ENCODE data around the gene GARNL3. TPM values are rescaled to one million over a fixed set of nuclear protein-coding genes. Genes with fewer than 3 reads are reported as not detected.

Gene GARNL3
- total RNA-seq, 1 experiment from 2014 or later, result 1.9 TPM

DNA sequence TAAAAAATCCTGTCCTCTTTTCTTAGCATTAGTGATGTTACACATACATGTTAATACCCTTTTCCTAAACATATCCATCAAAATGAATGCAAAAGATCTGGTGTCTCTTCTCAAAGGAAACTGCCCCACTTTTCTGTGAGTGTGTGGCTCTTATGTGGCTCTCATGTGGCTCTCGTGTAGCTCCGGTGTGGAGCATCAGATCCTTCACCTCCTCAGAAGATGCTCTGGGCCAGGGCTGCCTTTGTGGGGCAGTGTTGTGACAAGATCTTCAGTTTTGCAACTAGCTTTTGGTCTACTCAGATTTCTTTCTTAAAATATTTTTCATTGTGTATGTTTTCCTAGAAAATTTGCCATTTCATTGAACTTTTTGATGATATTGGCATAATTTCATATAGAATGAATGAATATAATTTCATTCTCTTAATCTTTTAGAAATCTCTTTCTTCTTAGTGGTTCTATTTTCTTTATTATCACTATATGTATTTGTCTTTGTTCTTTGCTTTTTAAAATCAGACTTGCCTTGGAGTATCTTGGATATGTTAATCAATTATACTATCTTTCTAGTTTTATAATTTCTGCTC is 19.4 kb downstream of the GARNL3 start:
- no peaks in the 10 kb centered on the region for H3K36me3 ChIP-seq
- no peak overlapping the region for H3K4me3 ChIP-seq
- no peaks in the 10 kb centered on the region for H3K27me3 ChIP-seq
- H3K9me3 ChIP-seq, result no peaks in the 10 kb centered on the region
- peak; percentile 19 for DNase-seq

- Histone ChIP-seq H3K27me3 (no peaks in the 10 kb centered on the region), H3K4me3 (no peak overlapping the region), H3K36me3 (no peaks in the 10 kb centered on the region), H3K9me3 (no peaks in the 10 kb centered on the region)
- DNase-seq, result no peak
These were observed 21.4 kb downstream of the GARNL3 start for GRCh38 chr9:127285965-127286364.

DNA sequence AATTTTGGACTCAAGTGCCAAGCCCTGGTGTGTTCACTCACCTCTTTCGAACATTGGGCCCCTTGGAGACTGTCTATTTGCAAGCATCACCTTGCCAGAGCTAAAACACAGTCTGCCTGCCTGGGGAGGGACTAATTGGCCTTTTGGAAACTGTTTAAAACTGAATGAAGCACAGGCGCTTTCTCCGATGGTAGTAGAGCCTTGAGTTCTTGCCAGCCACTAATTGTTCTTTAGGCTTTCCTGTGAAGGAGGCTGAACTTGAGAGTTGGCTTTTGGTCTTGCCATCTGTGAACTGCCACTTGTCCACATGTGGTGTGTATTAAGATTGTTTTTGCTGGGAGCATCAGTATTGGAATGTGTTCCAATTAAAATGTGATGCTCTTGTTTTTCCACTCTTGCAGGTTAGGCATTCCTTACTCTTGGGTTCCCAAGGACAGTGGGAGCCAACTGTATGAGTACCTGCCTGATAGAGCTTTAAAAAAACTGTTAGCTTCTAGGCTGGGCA is 26.0 kb downstream of the GARNL3 start:
- no peaks in the 10 kb centered on the region for H3K36me3 ChIP-seq
- no peaks in the 10 kb centered on the region for H3K27me3 ChIP-seq
- H3K9me3 ChIP-seq, result no peaks in the 10 kb centered on the region
- H3K4me3 ChIP-seq, result no peak overlapping the region
- no peak for DNase-seq

DNA sequence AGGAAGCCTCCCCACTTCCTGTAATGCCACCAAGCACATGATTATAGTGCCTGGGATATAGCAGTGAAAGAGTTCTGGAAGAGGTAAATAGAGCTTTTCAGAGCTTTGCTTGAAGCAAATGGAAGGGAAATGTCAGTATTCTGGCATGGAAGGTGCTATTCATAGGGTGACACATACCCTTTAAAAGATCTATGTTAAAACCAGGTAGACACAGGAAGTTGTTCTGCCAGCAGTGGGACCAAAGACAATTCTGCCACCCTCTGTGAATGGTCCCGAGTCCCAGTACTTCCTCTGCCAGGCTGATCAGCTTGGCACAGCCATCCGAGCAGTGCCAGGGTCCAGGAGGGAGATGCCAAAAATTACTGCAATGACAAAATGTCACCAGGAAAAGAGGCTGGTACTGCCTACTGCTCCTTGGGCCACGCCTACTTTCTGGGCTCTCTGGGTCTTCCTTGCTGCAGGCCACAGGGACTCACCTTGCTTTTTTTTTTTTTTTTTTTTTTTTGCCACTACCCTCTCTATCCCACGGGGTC is 26.7 kb downstream of the GARNL3 start:
- Histone ChIP-seq H3K4me3 (no peak overlapping the region), H3K27me3 (no peaks in the 10 kb centered on the region), H3K9me3 (no peaks in the 10 kb centered on the region), H3K36me3 (no peaks in the 10 kb centered on the region)
- no peak for DNase-seq

GRCh38 chr9:127292415-127292814 is 27.8 kb downstream of the GARNL3 start:
- DNase-seq, result no peak
- H3K36me3 ChIP-seq, result no peaks in the 10 kb centered on the region
- no peaks in the 10 kb centered on the region for H3K9me3 ChIP-seq
- H3K4me3 ChIP-seq, result no peak overlapping the region
- no peaks in the 10 kb centered on the region for H3K27me3 ChIP-seq

GRCh38 chr9:127293328-127293727 is 28.8 kb downstream of the GARNL3 start:
- DNase-seq, result no peak
- Histone ChIP-seq H3K4me3 (no peak overlapping the region), H3K36me3 (no peaks in the 10 kb centered on the region), H3K27me3 (no peaks in the 10 kb centered on the region), H3K9me3 (no peaks in the 10 kb centered on the region)

DNA sequence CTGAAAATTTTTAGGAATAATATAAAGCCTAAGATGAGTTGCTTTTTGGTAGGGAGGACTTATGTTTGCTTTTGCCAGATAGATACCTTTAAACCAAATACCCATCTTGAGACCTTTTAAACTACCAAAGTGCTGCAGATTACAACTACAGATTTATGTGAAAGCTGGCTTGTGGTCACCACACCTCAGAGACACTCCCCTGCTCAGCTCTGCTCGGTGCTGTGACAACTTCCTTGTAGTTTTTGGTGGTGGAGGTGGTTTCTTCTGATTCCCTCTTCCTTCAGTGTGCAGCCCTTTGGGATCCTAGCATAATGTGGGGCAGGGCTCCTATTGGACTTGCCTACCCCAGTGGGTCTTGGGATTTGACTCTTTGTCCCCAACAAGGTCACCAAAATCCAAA is 29.2 kb downstream of the GARNL3 start:
- no peak for DNase-seq
- no peaks in the 10 kb centered on the region for H3K27me3 ChIP-seq
- no peaks in the 10 kb centered on the region for H3K9me3 ChIP-seq
- no peaks in the 10 kb centered on the region for H3K36me3 ChIP-seq
- no peak overlapping the region for H3K4me3 ChIP-seq

DNA sequence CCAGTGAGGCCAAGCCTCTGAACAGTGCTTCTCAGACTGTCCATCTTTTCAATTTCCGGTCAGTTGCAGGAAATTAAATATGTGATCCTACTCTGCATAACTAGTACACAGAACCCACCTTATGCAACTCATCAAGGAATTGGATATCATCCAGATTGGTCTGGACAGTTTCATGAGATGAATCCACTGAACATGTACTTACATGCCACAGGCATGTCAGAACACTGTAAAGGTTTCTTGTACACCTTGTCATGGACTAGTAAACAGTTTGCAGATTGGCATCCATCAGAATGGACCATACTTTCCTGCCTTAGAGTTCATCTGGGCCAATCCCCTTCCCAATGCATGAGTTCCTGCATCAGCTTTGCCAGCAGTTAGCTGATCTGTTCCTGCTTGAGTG is 30.4 kb downstream of the GARNL3 start:
- no peak for DNase-seq

GRCh38 chr9:127300886-127301447 is 36.4 kb downstream of the GARNL3 start:
- DNase-seq, result no peak
- Histone ChIP-seq H3K4me3 (no peak overlapping the region), H3K36me3 (no peaks in the 10 kb centered on the region), H3K27me3 (no peaks in the 10 kb centered on the region), H3K9me3 (no peaks in the 10 kb centered on the region)

More for the DNA sequence above, 30.4 kb downstream of the GARNL3 start:
- no peaks in the 10 kb centered on the region for H3K27me3 ChIP-seq
- H3K4me3 ChIP-seq, result no peak overlapping the region
- H3K36me3 ChIP-seq, result no peaks in the 10 kb centered on the region
- no peaks in the 10 kb centered on the region for H3K9me3 ChIP-seq

DNA sequence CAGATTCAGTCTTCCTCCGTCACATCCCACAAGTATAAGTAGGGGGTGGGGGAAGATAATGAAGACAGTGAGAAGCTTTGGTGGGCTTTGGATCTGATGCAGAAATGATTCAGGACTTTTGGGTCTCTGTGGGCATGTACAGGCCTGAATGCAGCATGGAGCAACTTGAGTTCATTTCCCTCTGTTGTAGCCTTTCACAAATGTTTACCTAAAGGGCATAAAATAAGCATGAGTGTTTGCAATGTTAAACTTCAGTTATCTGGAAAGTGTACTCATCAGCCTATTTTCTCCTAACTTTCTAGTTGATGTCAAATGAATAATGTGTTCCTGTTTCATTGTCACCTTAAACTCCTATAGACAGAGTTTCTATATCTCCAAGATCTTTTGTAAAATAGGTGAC is 39.3 kb downstream of the GARNL3 start:
- Histone ChIP-seq H3K4me3 (no peak overlapping the region), H3K27me3 (no peaks in the 10 kb centered on the region), H3K36me3 (no peaks in the 10 kb centered on the region), H3K9me3 (no peaks in the 10 kb centered on the region)
- no peak for DNase-seq

DNA sequence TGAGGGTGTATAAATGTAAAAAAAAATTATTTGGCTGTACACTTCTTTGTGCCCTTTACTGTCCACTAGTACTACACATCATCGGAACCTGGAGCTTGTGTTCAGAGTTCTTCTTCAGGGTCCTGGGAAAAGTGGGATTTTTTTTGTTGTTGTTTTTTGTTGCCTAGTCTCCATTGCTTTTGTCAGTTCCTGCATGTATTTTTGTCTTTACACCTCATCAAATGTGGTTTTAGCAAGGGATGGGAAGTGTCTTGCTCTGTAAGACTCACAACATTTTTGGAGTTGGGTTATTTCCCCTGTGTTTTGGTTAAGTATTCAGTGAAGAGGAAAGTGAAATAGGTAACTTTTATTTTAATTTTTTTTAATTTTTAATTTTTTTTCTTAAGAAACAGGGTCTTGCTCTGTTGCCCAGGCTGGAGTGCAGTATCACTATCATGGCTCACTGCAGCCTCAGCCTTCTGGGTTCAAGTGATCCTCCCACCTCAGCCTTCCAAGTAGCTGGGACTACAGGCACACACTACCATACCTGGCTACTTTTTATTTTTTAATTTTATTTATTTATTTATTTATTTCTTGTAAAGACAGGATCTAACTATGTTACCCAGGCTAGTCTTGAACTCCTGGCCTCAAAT is 40.7 kb downstream of the GARNL3 start:
- Histone ChIP-seq H3K9me3 (no peaks in the 10 kb centered on the region), H3K36me3 (no peaks in the 10 kb centered on the region), H3K4me3 (no peak overlapping the region), H3K27me3 (no peaks in the 10 kb centered on the region)
- no peak for DNase-seq

DNA sequence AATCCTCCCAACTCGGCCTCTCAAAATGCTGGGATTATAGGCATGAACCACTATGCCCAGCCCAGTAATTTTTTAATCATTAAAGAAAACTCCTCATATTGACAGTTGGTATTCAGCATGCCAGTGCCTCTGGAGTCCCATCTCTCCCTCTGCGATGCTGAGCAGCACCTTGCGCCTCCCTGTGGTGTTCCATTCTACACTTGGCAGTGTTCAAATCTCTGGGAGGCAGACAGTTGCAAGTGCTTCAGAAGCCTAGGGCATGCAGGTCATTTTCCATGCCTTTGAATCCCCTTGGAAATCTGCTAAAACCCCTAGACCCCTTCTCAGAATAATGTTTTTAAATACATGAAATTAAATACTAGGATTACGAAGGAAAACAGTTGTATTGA is 41.3 kb downstream of the GARNL3 start:
- H3K4me3 ChIP-seq, result no peak overlapping the region
- no peaks in the 10 kb centered on the region for H3K27me3 ChIP-seq
- H3K36me3 ChIP-seq, result no peaks in the 10 kb centered on the region
- no peak for DNase-seq
- no peaks in the 10 kb centered on the region for H3K9me3 ChIP-seq

GRCh38 chr9:127307802-127308201 is 43.2 kb downstream of the GARNL3 start:
- peak; percentile 7 for DNase-seq
- no peaks in the 10 kb centered on the region for H3K27me3 ChIP-seq
- no peak overlapping the region for H3K4me3 ChIP-seq
- H3K36me3 ChIP-seq, result no peaks in the 10 kb centered on the region; the same call in 1 of the 2 replicates
- no peaks in the 10 kb centered on the region for H3K9me3 ChIP-seq

DNA sequence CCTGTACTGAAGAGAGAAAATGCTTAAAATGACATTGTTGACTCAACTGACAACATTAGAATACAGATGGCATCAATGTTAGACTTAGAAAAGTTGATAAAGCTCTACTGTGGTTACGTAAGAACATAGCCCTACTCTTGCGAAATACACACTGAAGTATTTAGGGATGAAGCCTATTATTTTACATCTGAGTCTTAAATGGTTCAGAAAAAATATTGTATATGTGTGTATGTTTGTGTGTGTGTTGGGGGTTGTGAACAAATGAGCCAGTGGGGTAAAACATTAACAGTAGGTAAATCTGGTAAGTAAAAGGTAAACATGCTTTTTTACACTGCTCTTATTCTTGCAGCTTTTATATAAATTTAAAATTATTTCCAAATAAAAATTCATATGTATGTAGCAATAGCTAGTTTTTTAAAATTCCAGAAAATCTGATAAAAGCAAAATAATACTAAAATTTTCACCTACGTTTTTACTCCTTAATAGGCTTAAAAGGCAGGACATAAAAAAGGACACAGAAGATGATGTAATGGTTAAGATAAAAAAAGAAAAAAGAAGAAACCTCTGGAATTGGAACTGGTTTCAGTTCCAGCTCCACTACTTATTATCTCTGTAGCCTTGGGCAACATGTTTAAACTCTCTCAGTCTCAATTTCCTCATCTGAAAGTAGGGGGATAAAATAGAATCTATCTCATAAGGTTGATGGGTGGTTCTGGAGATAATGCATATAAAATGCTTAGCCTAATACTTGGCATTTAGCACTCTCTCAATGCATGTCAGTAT is 44.3 kb downstream of the GARNL3 start:
- Histone ChIP-seq H3K27me3 (no peaks in the 10 kb centered on the region), H3K4me3 (no peak overlapping the region), H3K9me3 (no peaks in the 10 kb centered on the region), H3K36me3 (no peaks in the 10 kb centered on the region; the same call in 1 of the 2 replicates)
- no peak for DNase-seq

GRCh38 chr9:127309715-127310114 is 45.1 kb downstream of the GARNL3 start:
- Histone ChIP-seq H3K36me3 (no peaks in the 10 kb centered on the region; the same call in 1 of the 2 replicates), H3K4me3 (no peak overlapping the region), H3K27me3 (no peaks in the 10 kb centered on the region), H3K9me3 (no peaks in the 10 kb centered on the region)
- DNase-seq, result no peak

- H3K4me3 ChIP-seq, result no peak overlapping the region
- H3K36me3 ChIP-seq, result no peaks in the 10 kb centered on the region; the same call in 1 of the 2 replicates
- peak; percentile 56 for DNase-seq
- H3K27me3 ChIP-seq, result no peaks in the 10 kb centered on the region
- no peaks in the 10 kb centered on the region for H3K9me3 ChIP-seq
These were observed 46.7 kb downstream of the GARNL3 start for GRCh38 chr9:127311239-127311741.

DNA sequence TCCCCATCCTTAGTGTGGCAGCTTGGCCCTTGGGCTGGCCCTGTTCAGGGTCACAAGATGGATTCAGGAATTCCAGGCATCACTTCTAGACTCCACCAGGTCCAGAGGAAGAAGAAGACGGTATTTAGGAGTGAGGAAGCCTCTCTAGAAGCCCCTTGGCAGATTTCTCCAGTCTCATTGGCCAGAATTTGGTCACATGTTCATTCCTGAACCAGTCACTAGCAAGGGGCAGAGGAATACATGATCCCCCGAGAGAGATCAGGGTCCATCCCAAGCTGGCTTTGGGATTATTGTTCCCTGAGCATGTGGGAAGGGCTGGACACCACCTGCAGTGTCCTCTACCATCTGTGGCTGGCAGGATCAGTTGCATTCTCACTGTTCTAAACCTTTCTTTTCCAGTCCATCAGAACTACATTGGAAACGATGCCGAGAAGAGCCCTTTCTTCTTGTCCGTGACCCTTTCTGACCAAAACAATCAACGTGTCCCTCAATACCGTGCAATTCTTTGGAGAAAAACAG is 48.5 kb downstream of the GARNL3 start:
- Histone ChIP-seq H3K36me3 (no peaks in the 10 kb centered on the region; the same call in 1 of the 2 replicates), H3K4me3 (no peak overlapping the region), H3K9me3 (no peaks in the 10 kb centered on the region), H3K27me3 (no peaks in the 10 kb centered on the region)
- no peak for DNase-seq

Data from MG63 (cell line).